ENCODE measurements around the gene VPS16. TPM values are rescaled to one million over a fixed set of nuclear protein-coding genes. Genes with fewer than 3 reads are reported as not detected.

Gene VPS16
- total and polyA plus RNA-seq, 2 of the 8 experiments (the other 6 are each of a cell fraction or from before 2014, with no cell fraction given), result 23.8 to 25.9 TPM

DNA sequence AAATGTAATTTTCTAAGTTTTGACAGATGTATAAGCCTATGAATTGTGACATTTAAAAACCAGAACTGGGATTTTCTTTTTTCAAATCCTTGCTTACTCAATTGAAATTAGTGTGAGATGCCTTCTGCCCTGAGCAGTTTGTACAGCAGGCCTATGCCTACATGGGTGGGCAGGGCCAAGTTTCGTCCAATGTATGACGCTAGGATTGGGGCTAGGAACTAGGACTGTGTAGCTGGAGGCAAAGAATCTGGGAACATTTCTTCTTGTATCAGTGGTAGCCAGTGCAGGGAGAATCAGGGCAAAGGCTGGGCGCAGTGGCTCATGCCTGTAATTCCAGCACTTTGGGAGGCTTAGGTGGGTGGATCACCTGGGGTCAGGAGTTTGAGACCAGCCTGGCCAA, 28.8 kb downstream of the VPS16 start:
- Histone ChIP-seq H3K4me2 (ENCODE audit: insufficient read depth in 1 of 2, low read depth in 2 of 2, low read length in 2 of 2) (no peak overlapping the region), H2AFZ (ENCODE audit: low read length) (no peak overlapping the region), H2BK120ac (replicated peaks; ENCODE audit: low read depth, low read length) (no peak overlapping the region), H4K91ac (replicated peaks; ENCODE audit: insufficient read length, low read length) (no peak overlapping the region), H3K9me3 (ENCODE audit: insufficient read depth in 2 of 2, low read depth in 1 of 2, low read length in 1 of 2) (no peaks in the 10 kb centered on the region), H3K4me3 (ENCODE audit: extremely low read depth in 1 of 4, insufficient read depth in 2 of 4, low read depth in 3 of 4, low read length in 4 of 4) (no peak overlapping the region), H2BK20ac (ENCODE audit: low read length) (no peak overlapping the region), H3K79me2 (ENCODE audit: control insufficient read depth in 1 of 2, insufficient read depth in 2 of 2, low read length in 2 of 2) (peaks cover 0 to 6% of the 10 kb centered on the region in 2 experiments; a peak in 2 of 4 replicates), H4K20me1 (replicated peaks in 1 of 2; ENCODE audit: control insufficient read depth in 1 of 2, insufficient read depth in 2 of 2, low read length in 2 of 2) (peaks cover 0 to 3% of the 10 kb centered on the region in 2 experiments), H4K5ac (ENCODE audit: insufficient read length, low read depth, low read length) (no peak overlapping the region), H3K14ac (ENCODE audit: insufficient read length) (no peak overlapping the region), H3K4me1 (replicated peaks in 1 of 4; ENCODE audit: control insufficient read depth in 3 of 4, insufficient read depth in 4 of 4, low read length in 3 of 4) (peaks cover 0 to 4% (median 3%) of the 10 kb centered on the region in 4 experiments; a peak in 6 of 7 replicates), H3K4ac (replicated peaks; ENCODE audit: insufficient read length, low read depth, low read length) (no peak overlapping the region), H4K8ac (ENCODE audit: extremely low read depth, insufficient read depth, low read length) (no peak overlapping the region), H3K23me2 (ENCODE audit: low read depth, low read length) (peaks cover 12% of the 10 kb centered on the region), H3K27ac (ENCODE audit: low read depth, low read length) (no peak overlapping the region), H3K18ac (ENCODE audit: extremely low read depth, low read length) (no peak overlapping the region), H3K27me3 (replicated peaks in 1 of 4; ENCODE audit: control insufficient read depth in 3 of 4, extremely low read depth in 1 of 4, insufficient read depth in 3 of 4, low read length in 3 of 4) (peaks cover 0 to 24% (median 14%) of the 10 kb centered on the region in 4 experiments; a peak in 5 of 7 replicates), H3K9ac (replicated peaks in 1 of 4; ENCODE audit: extremely low read depth in 1 of 4, low read depth in 3 of 4, low read length in 3 of 4) (no peak overlapping the region), H2BK12ac (ENCODE audit: low read depth, low read length) (no peak overlapping the region), H2BK15ac (ENCODE audit: low read length) (no peak overlapping the region), H3K36me3 (ENCODE audit: control insufficient read depth in 2 of 4, insufficient read depth in 4 of 4, low read length in 3 of 4) (no peaks in the 10 kb centered on the region), H2AK5ac (ENCODE audit: low read depth, low read length) (no peak overlapping the region), H3K23ac (ENCODE audit: insufficient read length) (no peak overlapping the region), H2BK5ac (ENCODE audit: low read depth, low read length) (no peak overlapping the region), H3K56ac (replicated peaks; ENCODE audit: insufficient read length, low read depth, low read length) (no peak overlapping the region), H3K79me1 (ENCODE audit: low read depth, low read length) (0 out of 2 replicates have a peak, but pooled peaks cover under 1% of the 10 kb centered on the region)
- CTCF ChIA-PET (ENCODE audit: partially characterized antibody), result interaction anchor here (0.6 to 1.4 kb wide), 2 partner anchors 8 to 181 kb away, joined by 3 to 5 read pairs; no protein-coding TSS in a partner anchor
- FAIRE-seq (no peak), DNase-seq (ENCODE audit: low read depth in 1 of 2, low spot score in 2 of 2) (no peak)
- POLR2A ChIA-PET (ENCODE audit: partially characterized antibody), result interaction anchor here (1.3 to 2.3 kb wide), 2 partner anchors 8 to 14 kb away, joined by 3 to 12 read pairs; no protein-coding TSS in a partner anchor
- TF ChIP-seq, protein P1, sequence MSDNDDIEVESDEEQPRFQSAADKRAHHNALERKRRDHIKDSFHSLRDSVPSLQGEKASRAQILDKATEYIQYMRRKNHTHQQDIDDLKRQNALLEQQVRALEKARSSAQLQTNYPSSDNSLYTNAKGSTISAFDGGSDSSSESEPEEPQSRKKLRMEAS (IDR thresholded peaks at IDR 0.05), result no peak
- TF ChIP-seq CTBP2 (IDR thresholded peaks at IDR 0.05; ENCODE audit: borderline replicate concordance, insufficient read depth, insufficient read length, low read length) (no peak), KDM1A (IDR thresholded peaks at IDR 0.05; ENCODE audit: borderline replicate concordance, low read length) (no peak)
- 93% methylated on average over 3 of the region's 3 CpGs; no CpG with 5 or more reads in 1 of the 2 experiments for WGBS, 2 experiments (ENCODE audit: extremely low coverage in 1 of 2, insufficient coverage in 1 of 2, insufficient read length in 1 of 2, insufficient replicate concordance in 2 of 2, low coverage in 1 of 2, low lambda C conversion rate in 2 of 2, missing lambda C conversion rate in 1 of 2)
